CD4-positive, alpha-beta T cell (primary cell): ENCODE data around the gene GDI1. TPM values are rescaled to one million over a fixed set of nuclear protein-coding genes. Genes with fewer than 3 reads are reported as not detected.

Source experiments
- ATAC-seq: fragments of 200-7000 bp; cut with Tn5 transposase; one replicate; pipeline ENCODE4 v1.10.0; 2022; ENCODE audit warnings: mild to moderate bottlenecking; ENCODE audit not compliant: poor library complexity
- CTCF ChIA-PET: fragments of 350-600 bp; sonication (Branson Sonifier 250); formaldehyde crosslinking; loops from one replicate; lab custom pipeline; 2021; ENCODE audit warnings: antibody characterized with exemption, inconsistent platforms; lab: Charles Lee
- POLR2A ChIA-PET: fragments of 350-600 bp; sonication (Branson Sonifier 250); formaldehyde crosslinking; loops from one replicate; lab custom pipeline; 2021; ENCODE audit warnings: antibody characterized with exemption, inconsistent platforms; lab: Charles Lee
- DNase-seq, 14 experiments: peaks; one replicate each; pipeline ENCODE4 v3.0.0-alpha.2; 2013 to 2020; ENCODE audit warnings: mixed read lengths in 2 of 14
- H3K27ac ChIP-seq, 2 donors: one replicate each; pipeline versions ENCODE4 v1.5.1 to v1.7.0; 2013; ENCODE audit warnings: low read length in 2 of 2, low read depth in 1 of 2, mild to moderate bottlenecking in 1 of 2
- H3K27me3 ChIP-seq, 2 experiments: 1 replicate in 1 of 2; 2 replicates in 1 of 2; pipeline versions ENCODE4 v1.6.1 to v1.7.0; 2013; ENCODE audit warnings: low read length in 2 of 2, control low read depth in 1 of 2, mild to moderate bottlenecking in 1 of 2, moderate library complexity in 1 of 2; ENCODE audit not compliant: insufficient read depth in 2 of 2, control insufficient read depth in 1 of 2
- H3K36me3 ChIP-seq: one replicate; pipeline ENCODE4 v1.6.1; 2013; ENCODE audit warnings: low read length, control low read depth; ENCODE audit not compliant: insufficient read depth
- H3K4me1 ChIP-seq: one replicate; pipeline ENCODE4 v1.6.1; 2013; ENCODE audit warnings: low read length, control low read depth; ENCODE audit not compliant: insufficient read depth
- H3K4me3 ChIP-seq: one replicate; pipeline ENCODE4 v1.5.1; 2013; ENCODE audit warnings: mild to moderate bottlenecking, low read length, moderate library complexity
- H3K9me3 ChIP-seq, 2 experiments: 1 replicate in 1 of 2; 2 replicates in 1 of 2; pipeline versions ENCODE4 v1.6.1 to v1.7.0; 2013; ENCODE audit warnings: low read length in 2 of 2, mild to moderate bottlenecking in 2 of 2, control low read depth in 1 of 2, moderate library complexity in 1 of 2; ENCODE audit not compliant: control insufficient read depth in 1 of 2, insufficient read depth in 1 of 2
- H3K27ac Mint-ChIP-seq: one replicate; pipeline ENCODE4 v1.8.0; 2020; ENCODE audit warnings: mixed read lengths
- H3K27me3 Mint-ChIP-seq: one replicate; pipeline ENCODE4 v1.8.0; 2021; ENCODE audit warnings: mixed read lengths
- H3K36me3 Mint-ChIP-seq: one replicate; pipeline ENCODE4 v1.8.0; 2021; ENCODE audit warnings: low read depth, mixed read lengths
- H3K4me1 Mint-ChIP-seq: one replicate; pipeline ENCODE4 v1.8.0; 2021; ENCODE audit warnings: low read depth, mixed read lengths
- H3K4me3 Mint-ChIP-seq: one replicate; pipeline ENCODE4 v1.8.0; 2020; ENCODE audit warnings: mild to moderate bottlenecking, mixed read lengths
- H3K9me3 Mint-ChIP-seq: one replicate; pipeline ENCODE4 v1.8.0; 2020; ENCODE audit warnings: mixed read lengths
- intact Hi-C, 2 experiments: fragments of 100-400 bp; cut with DNase I in 1 of 2; cut with micrococcal nuclease in 1 of 2; formaldehyde crosslinking; loops; one replicate each; pipeline versions ENCODE4 v1.15.1 to v1.9.0; 2023 to 2025; cut with DNase I, micrococcal nuclease
- total RNA-seq, 174 experiments: library from RNA in 2 of 174; stranded (reverse) in 2 of 174; gene quantifications; one replicate each; pipeline ENCODE4 v1.2.3 and lab custom pipeline; 2021 to 2026
- TF ChIP-seq, protein P1 (sequence below): fragments of 200-600 bp; IDR thresholded peaks from one replicate; pipeline ENCODE4 v1.8.0; 2022; ENCODE audit warnings: antibody characterized with exemption, mild to moderate bottlenecking

The GDI1 gene
- total RNA-seq, 2 experiments from 2014 or later: 144 to 145 TPM

GRCh38 chrX:154466907-154467306, 30.0 kb downstream of the GDI1 start:
- ChIA-PET POLR2A (no interaction called here), CTCF (no interaction called here)
- intact Hi-C loops: no loop called here
- no peaks in the 10 kb centered on the region for H3K9me3 ChIP-seq
- H3K4me1 ChIP-seq: no peaks in the 10 kb centered on the region
- Mint-ChIP-seq H3K9me3 (no peaks in the 10 kb centered on the region), H3K4me1 (no peaks in the 10 kb centered on the region), H3K27me3 (no peaks in the 10 kb centered on the region), H3K27ac (no peak overlapping the region), H3K4me3 (no peak overlapping the region), H3K36me3 (peaks cover 21% of the 10 kb centered on the region)
- TF ChIP-seq, protein P1, sequence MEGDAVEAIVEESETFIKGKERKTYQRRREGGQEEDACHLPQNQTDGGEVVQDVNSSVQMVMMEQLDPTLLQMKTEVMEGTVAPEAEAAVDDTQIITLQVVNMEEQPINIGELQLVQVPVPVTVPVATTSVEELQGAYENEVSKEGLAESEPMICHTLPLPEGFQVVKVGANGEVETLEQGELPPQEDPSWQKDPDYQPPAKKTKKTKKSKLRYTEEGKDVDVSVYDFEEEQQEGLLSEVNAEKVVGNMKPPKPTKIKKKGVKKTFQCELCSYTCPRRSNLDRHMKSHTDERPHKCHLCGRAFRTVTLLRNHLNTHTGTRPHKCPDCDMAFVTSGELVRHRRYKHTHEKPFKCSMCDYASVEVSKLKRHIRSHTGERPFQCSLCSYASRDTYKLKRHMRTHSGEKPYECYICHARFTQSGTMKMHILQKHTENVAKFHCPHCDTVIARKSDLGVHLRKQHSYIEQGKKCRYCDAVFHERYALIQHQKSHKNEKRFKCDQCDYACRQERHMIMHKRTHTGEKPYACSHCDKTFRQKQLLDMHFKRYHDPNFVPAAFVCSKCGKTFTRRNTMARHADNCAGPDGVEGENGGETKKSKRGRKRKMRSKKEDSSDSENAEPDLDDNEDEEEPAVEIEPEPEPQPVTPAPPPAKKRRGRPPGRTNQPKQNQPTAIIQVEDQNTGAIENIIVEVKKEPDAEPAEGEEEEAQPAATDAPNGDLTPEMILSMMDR: no peak
- H3K27me3 ChIP-seq: no peaks in the 10 kb centered on the region
- ATAC-seq (no peak), DNase-seq (no peak)
- no peak overlapping the region for H3K27ac ChIP-seq
- H3K4me3 ChIP-seq: no peak overlapping the region
- H3K36me3 ChIP-seq: peaks cover 66% of the 10 kb centered on the region

DNA sequence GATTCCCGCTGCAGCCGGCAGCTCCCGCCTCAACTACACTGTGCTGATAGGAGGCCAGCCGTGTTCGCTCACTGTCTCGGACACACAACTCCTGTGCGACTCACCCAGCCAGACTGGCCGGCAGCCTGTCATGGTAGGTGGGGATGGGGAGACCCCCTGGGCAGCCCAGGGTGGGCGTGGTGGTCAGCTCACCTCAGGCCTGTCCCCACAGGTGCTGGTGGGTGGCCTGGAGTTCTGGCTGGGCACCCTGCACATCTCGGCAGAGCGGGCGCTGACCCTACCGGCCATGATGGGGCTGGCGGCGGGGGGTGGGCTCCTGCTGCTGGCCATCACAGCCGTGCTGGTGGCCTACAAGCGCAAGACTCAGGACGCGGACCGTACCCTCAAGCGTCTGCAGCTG, 30.6 kb downstream of the GDI1 start:
- no peak overlapping the region for H3K27ac Mint-ChIP-seq

DNA sequence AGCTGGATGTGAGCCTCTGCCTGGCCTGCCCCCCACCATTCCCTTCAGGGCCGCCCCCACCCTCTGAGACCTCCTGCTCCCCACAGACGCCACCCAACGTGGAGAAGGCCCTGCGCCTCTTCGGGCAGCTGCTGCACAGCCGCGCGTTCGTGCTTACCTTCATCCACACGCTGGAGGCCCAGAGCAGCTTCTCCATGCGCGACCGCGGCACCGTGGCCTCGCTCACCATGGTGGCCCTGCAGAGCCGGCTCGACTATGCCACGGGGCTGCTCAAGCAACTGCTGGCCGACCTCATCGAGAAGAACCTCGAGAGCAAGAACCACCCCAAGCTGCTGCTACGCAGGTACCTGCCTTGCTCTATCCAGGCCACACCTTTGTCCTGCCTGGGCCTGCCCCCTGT, 31.3 kb downstream of the GDI1 start:
- no peaks in the 10 kb centered on the region for H3K9me3 Mint-ChIP-seq
- no peaks in the 10 kb centered on the region for H3K4me1 Mint-ChIP-seq
- peaks cover 57% of the 10 kb centered on the region for H3K36me3 ChIP-seq
- no peak for DNase-seq
- CTCF ChIA-PET: no interaction called here
- H3K27me3 Mint-ChIP-seq: no peaks in the 10 kb centered on the region
- H3K27me3 ChIP-seq: no peaks in the 10 kb centered on the region
- H3K4me3 ChIP-seq: no peak overlapping the region
- intact Hi-C loops: no loop called here
- no peak overlapping the region for H3K27ac Mint-ChIP-seq
- H3K27ac ChIP-seq: no peak overlapping the region
- POLR2A ChIA-PET: no interaction called here
- TF ChIP-seq, protein P1: no peak
- H3K36me3 Mint-ChIP-seq: peaks cover 12% of the 10 kb centered on the region
- H3K9me3 ChIP-seq: no peaks in the 10 kb centered on the region
- ATAC-seq: no peak
- no peak overlapping the region for H3K4me3 Mint-ChIP-seq
- H3K4me1 ChIP-seq: no peaks in the 10 kb centered on the region

More for the DNA sequence above, 30.6 kb downstream of the GDI1 start:
- no peaks in the 10 kb centered on the region for H3K4me1 ChIP-seq
- POLR2A ChIA-PET: no interaction called here
- H3K27ac ChIP-seq: no peak overlapping the region
- intact Hi-C loops: no loop called here
- H3K36me3 Mint-ChIP-seq: peaks cover 19% of the 10 kb centered on the region
- no peaks in the 10 kb centered on the region for H3K9me3 Mint-ChIP-seq
- DNase-seq (peak in 1 of 14 experiments; percentile 0), ATAC-seq (no peak)
- no peak overlapping the region for H3K4me3 ChIP-seq
- TF ChIP-seq, protein P1: no peak
- no peaks in the 10 kb centered on the region for H3K27me3 ChIP-seq
- H3K36me3 ChIP-seq: peaks cover 61% of the 10 kb centered on the region
- H3K4me1 Mint-ChIP-seq: no peaks in the 10 kb centered on the region
- no peaks in the 10 kb centered on the region for H3K9me3 ChIP-seq
- H3K27me3 Mint-ChIP-seq: no peaks in the 10 kb centered on the region
- H3K4me3 Mint-ChIP-seq: no peak overlapping the region
- CTCF ChIA-PET: no interaction called here
